SIG-M5 treated with dmso at 0.1 percent for 504 hours (cell line): ENCODE measurements around the gene NUTM1.
"Not testable (repeated sequence)": the region's sequence is repeated elsewhere in the genome, so short reads cannot be mapped to it uniquely, and the experiment has no call there.

Source experiments
- DNase-seq: peaks from one replicate; lab custom pipeline; 2025; ENCODE audit not compliant: unreplicated experiment; lab: John Stamatoyannopoulos, UW

Gene NUTM1

DNA sequence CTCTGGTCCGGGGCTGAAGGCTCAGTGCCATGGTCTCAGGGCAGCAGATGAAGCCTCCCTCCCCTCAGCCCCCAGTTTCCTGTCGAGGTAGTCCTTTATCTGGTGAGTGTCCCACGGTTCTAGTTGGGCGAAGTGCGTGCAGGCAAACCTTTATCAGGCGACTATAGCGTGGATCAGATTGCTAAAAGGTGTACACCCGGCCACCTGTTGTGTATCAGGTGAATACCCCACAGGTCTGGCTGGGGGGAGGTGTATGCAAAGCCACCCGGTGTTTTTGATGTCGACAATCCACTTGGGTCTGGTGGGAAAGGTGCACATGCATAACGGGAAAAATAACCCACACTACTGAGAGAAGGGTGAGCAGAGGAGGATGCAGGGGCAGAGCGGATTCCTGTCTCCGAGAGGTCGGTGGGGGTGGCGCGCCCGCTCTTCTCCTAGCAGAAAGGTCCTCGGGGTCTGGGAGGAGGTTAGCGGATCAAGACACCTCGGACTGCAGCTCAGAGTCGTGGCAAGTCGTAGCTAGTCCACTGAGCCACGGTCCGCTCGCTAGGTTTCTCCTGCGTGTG, 6.0 kb upstream of the NUTM1 start:
- no peak for DNase-seq

DNA sequence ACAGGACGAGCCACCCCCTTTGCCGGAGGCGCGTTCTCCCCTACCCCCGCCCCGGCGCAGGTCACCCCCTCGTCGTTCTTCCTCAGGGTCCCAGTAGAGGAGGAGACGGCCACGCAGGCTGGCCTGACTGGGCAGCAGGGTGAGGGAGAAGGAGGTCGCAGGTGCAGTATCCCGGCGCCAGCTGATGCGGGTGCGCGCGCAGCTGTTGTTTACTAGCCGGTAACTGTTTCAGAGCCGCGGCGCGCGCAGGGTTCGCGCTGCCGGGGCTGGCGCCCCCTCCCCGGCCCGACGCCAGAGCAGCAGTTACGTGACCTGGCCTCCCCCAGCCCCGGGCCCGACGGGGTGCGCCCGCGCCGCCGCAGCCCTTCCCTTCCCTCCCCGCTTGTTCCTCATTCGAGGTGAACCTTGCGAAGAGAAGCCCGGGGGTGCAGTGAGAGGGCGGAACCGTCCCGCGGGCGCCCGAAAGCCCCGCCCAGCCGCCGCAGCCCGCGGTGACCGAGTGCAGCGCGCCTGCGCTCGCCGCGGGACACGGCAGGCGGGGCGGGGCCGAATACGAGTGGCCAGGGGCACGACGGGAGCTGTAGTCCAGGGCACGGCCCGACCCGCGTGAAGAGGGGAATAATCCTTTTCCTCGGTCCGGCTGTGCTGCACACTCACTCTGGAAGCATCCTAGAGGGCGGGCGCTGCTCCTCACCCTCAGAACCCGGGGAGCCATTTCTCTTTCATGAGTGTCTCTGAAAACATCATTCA, 5.4 kb upstream of the NUTM1 start, which contains the start of gene SLC12A6:
Gene SLC12A6, minus strand, starts transcription at position 225 of the 750 bp plus-strand sequence. CDS start 1,101 bp downstream, outside the sequence.
- DNase-seq: peak; percentile 87

DNA sequence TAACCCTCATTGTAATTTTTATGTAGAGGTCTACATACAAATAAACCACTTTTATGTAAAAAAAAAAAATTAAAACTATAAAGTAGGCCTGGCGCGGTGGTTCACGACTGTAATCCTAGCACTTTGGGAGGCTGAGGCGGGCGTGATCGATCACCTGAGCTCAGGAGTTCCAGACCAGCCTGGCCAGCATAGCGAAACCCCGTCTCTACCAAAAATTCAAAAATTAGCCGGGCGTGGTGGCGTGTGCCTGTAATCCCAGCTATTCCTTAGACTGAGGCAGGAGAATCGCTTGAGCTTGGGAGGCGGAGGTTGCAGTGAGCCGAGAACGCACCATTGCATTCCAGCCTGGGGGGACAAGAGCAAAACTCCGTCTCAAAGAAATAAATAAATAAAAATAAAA, 4.8 kb upstream of the NUTM1 start:
- DNase-seq: no peak

DNA sequence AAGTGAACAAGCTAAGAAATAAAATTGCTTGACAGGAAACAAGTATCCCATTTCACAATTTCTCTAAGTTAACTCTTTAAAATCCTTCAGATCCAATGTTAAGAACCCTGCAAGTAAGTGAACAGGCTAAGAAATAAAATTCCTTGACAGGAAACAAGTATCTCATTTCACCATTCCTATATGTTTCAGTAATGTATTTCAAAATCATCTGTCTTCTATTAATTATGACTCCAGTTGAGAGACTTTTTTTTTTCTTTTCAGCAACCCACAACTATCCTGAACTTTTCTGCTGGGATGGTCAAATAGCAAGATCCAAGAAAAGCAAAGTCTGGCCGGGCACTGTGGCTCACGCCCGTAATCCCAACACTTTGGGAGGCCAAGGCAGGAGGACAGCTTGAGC, 3.2 kb upstream of the NUTM1 start:
- DNase-seq: no peak

DNA sequence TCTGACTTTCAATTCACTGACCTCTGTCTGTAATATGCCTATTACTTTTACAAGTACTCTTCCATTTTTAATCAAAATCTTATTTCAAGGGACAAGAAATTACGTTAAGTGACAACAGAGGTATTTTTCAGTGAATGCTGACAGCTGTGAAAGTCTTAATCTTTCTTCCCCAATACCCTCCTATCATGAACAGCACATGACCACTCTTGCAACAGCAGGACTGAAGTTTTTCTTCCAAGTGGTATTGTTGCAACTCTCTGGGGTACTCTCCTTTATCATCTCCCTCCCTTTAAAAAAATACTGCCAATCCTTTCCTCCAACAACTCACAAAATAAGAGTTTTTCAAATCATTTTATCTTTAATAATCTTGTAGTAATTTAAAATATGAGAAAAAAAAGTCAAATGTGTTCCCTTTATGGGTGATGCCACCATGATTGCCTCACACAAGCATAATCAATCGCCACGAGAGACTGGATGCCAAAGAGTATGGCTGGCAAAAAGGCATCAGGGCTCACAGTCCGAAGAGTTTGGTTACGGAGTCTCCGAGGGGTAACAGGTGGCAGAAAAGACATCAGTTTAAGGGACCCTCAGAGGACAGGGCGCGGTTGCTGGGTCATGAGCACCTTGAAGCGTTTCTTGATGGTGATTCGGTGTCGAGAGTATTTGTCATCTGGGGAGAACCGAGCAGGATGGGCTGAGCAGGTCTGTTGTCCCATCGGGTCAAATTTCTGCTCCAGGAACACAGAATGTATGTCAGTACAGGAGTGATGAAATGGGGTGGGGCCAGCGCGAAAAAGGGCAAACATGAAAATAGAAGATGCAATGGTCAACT, 1.5 kb upstream of the NUTM1 start:
- peak; percentile 79 for DNase-seq

DNA sequence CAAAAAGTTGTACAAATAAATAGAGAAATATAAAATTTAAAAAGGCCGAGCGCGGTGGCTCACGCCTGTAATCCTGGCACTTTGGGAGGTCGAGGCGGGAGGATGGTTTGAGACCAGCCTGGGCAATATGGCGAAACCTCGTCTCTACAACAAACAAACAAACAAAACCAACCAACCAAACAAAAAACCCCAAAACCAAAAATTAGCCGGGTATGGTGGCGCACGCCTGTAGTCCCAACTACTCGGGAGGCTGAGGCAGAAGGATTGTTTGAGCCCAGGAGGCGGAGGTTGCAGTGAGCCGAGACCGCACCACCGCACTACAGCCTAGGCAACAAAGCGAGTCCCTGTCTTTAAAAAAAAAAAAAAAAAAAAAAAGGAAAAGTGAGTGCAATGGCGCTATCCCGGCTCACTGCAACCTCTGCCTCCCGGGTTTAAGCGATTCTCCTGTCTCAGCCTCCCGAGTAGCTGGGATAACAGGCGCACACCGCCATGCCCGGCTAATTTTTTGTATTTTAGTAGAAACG, 840 bp upstream of the NUTM1 start:
- DNase-seq: not testable (repeated sequence)

DNA sequence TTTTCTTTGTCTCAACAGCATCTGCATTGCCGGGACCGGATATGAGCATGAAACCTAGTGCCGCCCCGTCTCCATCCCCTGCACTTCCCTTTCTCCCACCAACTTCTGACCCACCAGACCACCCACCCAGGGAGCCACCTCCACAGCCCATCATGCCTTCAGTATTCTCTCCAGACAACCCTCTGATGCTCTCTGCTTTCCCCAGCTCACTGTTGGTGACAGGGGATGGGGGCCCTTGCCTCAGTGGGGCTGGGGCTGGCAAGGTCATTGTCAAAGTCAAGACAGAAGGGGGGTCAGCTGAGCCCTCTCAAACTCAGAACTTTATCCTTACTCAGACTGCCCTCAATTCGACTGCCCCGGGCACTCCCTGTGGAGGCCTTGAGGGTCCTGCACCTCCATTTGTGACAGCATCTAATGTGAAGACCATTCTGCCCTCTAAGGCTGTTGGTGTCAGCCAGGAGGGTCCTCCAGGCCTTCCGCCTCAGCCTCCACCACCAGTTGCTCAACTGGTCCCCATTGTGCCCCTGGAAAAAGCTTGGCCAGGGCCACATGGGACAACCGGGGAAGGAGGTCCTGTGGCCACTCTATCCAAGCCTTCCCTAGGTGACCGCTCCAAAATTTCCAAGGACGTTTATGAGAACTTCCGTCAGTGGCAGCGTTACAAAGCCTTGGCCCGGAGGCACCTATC, 5.0 kb downstream of the NUTM1 start:
- no peak for DNase-seq

DNA sequence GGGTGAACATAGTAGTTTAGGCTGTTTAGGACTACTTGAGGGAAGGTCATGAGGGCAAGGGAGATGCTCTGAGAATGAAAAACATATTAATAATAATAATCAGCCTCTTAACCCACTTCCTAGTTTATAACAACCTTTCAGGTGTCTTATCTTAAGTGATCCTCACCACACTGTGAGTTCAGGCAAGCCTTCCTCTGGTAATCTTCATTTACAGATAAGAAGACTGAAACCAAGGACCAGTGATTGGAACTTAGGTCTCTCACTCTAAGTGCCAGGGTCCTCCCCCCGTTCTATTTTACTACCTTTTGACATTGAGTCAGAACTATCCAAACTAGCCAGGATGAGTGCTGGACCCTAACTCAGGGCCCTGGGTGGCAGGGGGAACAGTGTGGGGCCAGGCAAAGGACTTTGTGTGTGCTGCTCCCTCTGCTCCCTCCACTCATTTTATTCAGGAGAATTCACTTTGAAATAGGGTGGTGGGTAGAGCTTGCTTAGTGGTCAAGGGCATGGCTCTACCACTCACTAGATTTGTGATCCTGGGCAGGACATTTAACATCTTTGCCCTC, 5.7 kb downstream of the NUTM1 start:
- no peak for DNase-seq

DNA sequence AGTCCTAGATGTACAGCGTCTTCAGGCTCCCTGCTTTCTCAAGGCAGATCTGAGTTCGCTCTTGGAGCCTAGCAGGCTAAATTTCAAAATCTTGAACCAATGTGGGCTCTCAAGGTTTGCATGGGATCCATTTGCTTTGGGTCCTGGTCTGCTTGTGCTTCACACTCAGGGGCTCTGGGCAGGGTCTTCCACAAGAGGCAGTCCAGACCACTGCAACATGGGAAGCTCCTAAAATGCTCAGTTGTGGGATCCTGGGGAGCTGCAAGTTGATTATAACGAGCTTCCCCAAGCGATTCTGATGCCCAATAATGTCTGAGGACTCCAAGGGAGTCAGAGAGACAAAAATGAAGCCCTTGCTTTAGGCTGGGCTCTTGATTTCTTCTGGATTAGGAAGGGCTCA, 6.7 kb downstream of the NUTM1 start:
- no peak for DNase-seq

DNA sequence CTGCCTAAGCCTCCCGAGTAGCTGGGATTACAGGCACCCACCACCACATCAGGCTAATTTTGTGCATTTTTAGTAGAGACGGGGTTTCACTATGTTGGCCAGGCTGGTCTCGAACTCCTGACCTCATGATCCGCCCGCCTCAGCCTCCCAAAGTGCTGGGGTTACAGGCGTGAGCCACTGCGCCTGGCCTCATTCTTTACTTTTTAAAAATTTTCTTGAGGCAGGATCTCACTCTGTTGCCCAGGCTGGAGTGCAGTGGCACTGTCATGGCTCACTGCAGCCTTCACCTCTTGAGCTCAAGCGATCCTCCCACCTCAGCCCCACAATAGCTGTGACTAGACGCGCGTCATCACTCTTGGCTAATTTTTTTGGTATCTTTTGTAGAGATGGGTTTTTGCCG, 9.9 kb downstream of the NUTM1 start:
- DNase-seq: not testable (repeated sequence)

DNA sequence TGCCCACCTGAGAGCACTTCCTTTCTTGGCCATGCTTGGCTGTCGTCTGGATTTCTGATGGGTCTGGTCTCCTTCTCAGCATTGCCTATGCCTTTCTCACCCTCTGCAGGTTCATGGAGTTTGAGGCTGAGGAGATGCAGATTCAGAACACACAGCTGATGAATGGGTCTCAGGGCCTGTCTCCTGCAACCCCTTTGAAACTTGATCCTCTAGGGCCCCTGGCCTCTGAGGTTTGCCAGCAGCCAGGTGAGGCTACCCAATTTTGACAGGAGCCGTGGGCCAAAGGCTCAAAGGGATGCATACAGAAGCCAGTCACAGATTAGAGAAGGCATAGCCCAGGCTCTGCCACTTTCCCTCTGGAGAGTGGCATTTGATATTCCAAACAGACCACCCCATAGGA, 10.5 kb downstream of the NUTM1 start:
- DNase-seq: no peak

DNA sequence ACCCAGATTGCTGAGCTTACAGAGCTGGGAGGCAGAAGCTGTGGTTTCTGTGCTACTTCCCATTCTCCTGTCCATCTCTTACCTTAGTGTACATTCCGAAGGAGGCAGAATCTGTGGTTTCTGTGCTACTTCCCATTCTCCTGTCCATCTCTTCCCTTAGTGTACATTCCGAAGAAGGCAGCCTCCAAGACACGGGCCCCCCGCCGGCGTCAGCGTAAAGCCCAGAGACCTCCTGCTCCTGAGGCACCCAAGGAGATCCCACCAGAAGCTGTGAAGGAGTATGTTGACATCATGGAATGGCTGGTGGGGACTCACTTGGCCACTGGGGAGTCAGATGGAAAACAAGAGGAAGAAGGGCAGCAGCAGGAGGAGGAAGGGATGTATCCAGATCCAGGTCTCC, 11.2 kb downstream of the NUTM1 start:
- no peak for DNase-seq

DNA sequence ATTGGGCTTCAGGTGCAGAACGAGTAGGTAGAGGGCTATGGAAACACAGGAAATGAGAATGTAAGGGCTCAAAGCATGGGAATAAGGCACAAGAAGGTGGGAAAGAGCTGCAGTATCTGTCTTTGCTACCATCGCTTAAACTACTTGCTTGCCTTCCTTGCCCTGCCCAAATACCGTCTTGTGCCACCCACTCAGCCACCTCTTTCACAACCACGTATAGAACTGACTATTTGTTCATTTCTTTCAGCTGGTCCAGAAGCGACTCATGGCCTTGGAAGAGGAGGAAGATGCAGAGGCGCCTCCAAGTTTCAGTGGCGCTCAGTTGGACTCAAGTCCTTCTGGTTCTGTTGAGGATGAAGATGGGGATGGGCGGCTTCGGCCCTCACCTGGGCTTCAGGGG, 12.1 kb downstream of the NUTM1 start:
- no peak for DNase-seq

DNA sequence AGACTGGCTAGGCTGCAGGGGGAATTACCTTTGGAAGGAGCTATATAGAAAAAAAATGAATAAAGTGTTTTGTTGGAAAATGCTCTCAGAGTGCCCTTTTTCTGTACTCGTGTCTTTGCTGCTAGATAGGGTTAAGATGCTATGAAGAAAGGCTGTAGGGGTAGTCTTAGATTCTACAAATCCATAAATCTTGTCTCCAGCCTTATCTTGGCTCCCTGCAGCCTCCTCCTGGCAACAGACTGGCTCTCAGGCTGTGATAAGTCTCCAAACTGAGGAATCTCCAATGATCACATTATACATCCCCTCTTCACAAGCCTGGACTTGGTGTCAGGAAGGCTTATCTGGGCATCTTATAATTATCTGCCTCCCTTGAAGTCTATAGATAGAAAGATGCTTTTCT, 14.5 kb downstream of the NUTM1 start:
- DNase-seq: no peak

DNA sequence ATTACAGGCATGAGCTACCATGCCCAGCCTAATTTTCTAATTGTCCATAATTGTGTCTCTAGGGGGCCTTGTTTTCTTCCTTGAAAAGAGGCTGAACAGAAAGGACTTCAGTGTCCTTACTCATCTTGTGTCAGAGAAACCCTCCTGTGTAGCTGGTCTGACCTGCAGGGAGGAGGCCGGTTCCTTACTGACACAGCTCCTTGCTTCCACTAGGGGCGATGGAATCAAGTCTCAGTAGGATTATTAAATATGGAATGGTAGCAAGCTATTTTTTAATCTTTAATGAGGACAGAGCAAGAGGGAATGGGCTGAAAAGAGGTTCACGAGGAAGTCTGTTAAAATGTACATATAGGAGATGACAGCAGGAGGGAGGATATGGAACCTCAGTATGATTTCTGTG, 15.3 kb downstream of the NUTM1 start:
- DNase-seq: no peak

DNA sequence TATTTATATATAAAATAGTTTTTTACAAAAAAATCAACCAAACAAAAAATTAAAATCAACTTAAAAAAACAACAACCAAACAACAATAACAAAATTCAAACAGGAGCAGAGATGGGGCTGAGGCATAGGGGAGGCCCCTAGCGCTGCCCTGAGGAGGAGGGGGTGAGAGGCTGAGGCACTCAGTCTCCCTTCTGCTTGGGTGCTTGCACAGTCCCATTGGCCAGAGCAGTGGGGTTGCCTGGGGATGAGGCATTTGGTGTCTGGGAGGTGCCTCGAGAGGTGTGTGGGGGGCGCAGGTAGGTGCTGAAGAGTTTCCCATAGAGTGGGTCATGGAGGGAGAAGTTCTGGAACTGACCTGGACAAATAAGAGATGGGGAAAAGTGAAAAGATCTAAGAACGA, 15.8 kb downstream of the NUTM1 start:
- DNase-seq: no peak

DNA sequence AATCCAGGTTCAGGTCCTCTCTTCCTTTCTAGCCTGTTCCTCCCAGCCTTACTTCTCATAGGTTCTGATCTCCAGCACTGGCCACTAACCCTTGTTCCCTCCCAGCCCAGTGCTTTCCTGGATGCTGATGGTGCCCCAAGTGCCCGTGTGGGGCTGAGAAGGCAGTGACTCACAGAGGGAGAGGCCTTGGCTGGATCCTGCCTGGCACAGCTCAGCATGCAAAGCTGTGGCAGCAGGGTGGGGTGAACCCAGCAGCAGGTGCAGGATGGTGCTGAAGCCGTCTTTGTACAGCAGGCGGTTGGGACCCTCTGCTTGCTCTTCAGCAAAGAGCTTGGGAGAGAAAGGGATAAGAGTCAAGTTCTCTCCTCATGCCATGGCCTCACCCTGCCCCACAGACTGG, 16.3 kb downstream of the NUTM1 start:
- no peak for DNase-seq

DNA sequence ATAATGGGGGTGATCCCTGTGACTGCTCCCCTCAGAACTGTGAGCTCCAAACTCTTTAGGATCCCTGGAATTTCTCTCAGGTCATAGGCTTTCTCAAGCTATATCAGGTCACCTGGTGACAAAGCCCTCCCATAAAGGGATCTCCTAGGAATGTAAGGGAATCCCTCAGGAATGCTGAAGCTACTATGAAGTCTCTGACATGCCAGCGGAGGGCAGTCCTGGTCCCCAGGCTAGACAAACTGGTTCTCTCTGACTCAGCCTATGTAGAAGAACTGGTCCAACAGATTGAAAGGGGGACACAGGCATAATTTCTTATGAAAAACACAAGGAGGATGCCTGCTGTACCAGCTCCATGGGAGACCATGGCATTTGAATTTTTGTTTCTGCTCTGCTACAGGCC, 17.2 kb downstream of the NUTM1 start:
- DNase-seq: peak; percentile 41

DNA sequence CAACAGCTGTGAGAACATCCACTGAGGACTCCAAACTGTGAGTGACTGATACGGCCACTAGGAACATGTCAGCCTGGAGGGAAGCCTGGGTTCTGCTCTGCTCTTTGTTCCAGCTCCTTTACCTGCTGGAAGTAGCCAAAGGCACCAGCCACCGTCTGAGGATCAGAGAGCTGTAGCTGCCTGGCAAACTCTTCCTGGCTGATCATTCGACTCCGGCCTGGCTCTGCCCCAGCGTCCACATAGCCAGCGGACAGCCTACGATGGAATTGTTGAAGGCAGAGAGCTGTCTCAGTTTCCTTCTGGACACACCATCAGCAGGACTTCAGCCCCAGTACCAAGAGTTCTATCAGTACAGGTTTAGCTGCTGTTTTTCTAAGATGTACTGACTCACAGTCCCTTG, 18.2 kb downstream of the NUTM1 start:
- no peak for DNase-seq

DNA sequence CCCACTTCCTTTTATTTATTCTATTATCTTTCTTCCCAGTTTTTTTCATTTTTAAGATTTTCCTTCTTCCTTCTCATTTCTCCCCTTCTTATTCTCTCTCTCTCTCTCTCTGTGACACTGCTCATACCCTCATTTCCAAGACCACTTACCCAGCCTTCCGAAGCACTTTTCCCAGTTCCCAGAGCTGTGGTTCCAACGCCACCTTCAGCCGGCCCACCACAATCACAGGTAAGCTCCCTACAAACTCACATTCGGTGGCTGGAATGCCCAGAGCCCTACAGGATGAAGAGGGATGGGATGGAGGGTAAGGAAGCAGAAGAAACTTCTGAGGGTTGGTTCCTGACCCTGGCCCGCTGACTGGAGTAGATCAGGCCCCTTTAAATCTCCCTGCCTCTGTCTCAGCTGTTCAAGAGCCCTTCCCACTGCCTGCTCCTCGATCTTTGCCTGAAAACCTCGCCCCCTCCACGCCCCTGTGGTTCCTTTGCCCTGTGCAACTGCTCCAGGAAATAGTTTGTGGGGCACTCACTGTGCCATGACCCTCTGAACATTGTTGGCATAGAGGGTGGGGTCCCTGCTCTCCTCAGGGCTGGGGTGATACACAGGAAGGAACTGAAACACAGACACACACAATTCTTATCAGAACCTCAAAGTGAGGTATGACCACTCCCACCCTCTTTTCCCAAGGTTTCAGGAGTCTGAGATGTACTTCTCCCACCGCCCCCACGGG, 19.1 kb downstream of the NUTM1 start:
- no peak for DNase-seq
